SK-N-SH treated with all-trans-retinoic acid at 6 μM for 48 hours (cell line): ENCODE measurements around the gene C1GALT1C1L.

Experiments used
- ATAC-seq: fragments of 200-7000 bp; cut with Tn5 transposase; 3 replicates; pipeline ENCODE4 v1.9.1; 2020; ENCODE audit warnings: mild to moderate bottlenecking, moderate library complexity
- ARNTL ChIP-seq: fragments of 450-650 bp; formaldehyde crosslinking; IDR thresholded peaks from 2 replicates; pipeline ENCODE4 v1.5.0; 2020; ENCODE audit warnings: low read depth, mild to moderate bottlenecking, moderate library complexity, borderline replicate concordance
- BACH2 ChIP-seq: fragments of 250-450 bp; sonication (Bioruptor Pico); IDR thresholded peaks from 2 replicates; pipeline ENCODE4 v1.9.0; 2021; ENCODE audit warnings: mild to moderate bottlenecking, borderline replicate concordance
- CREB5 ChIP-seq: fragments of 250-450 bp; sonication (Bioruptor Pico); IDR thresholded peaks from 2 replicates; pipeline ENCODE4 v1.5.1; 2020; ENCODE audit warnings: low read depth, mild to moderate bottlenecking, moderate library complexity
- CSDC2 ChIP-seq: fragments of 250-450 bp; sonication (Bioruptor Pico); IDR thresholded peaks from 2 replicates; pipeline ENCODE4 v1.5.0; 2020; ENCODE audit warnings: mild to moderate bottlenecking, moderate library complexity
- ESRRG ChIP-seq: fragments of 250-450 bp; sonication (Bioruptor Pico); IDR thresholded peaks from 2 replicates; pipeline ENCODE4 v1.6.1; 2021; ENCODE audit warnings: mild to moderate bottlenecking
- GLIS3 ChIP-seq: fragments of 250-450 bp; sonication (Bioruptor Pico); IDR thresholded peaks from 2 replicates; pipeline ENCODE4 v1.5.0; 2020; ENCODE audit warnings: mild to moderate bottlenecking, moderate library complexity
- ISL1 ChIP-seq: fragments of 250-450 bp; sonication (Bioruptor Pico); IDR thresholded peaks from 2 replicates; pipeline ENCODE4 v2.1.2; 2022; ENCODE audit warnings: mild to moderate bottlenecking, moderate library complexity
- PPARA ChIP-seq: fragments of 250-450 bp; sonication (Bioruptor Pico); IDR thresholded peaks from 2 replicates; pipeline ENCODE4 v1.5.0; 2020; ENCODE audit warnings: mild to moderate bottlenecking, borderline replicate concordance
- TCF4 ChIP-seq: fragments of 250-450 bp; sonication (Bioruptor Pico); IDR thresholded peaks from 2 replicates; pipeline ENCODE4 v1.8.0; 2021; ENCODE audit warnings: mild to moderate bottlenecking, moderate library complexity, borderline replicate concordance
- TOX ChIP-seq: fragments of 250-450 bp; sonication (Bioruptor Pico); IDR thresholded peaks from 2 replicates; pipeline ENCODE4 v1.8.0; 2021; ENCODE audit warnings: mild to moderate bottlenecking, moderate library complexity, borderline replicate concordance
- ZFP3 ChIP-seq: fragments of 250-450 bp; sonication (Bioruptor Pico); IDR thresholded peaks from 2 replicates; pipeline ENCODE4 v1.5.0; 2020; ENCODE audit warnings: mild to moderate bottlenecking, moderate library complexity
- ZNF565 ChIP-seq: fragments of 450-650 bp; formaldehyde crosslinking; conservative IDR thresholded peaks from 2 replicates; pipeline ENCODE4 v1.5.0; 2020; ENCODE audit warnings: low read depth, mild to moderate bottlenecking, moderate library complexity
- ZNF70 ChIP-seq: fragments of 450-650 bp; formaldehyde crosslinking; IDR thresholded peaks from 2 replicates; pipeline ENCODE4 v1.5.0; 2020; ENCODE audit warnings: mild to moderate bottlenecking, moderate library complexity
- TF ChIP-seq, protein P1 (sequence below): fragments of 250-450 bp; sonication (Bioruptor Pico); IDR thresholded peaks from 2 replicates; pipeline ENCODE4 v1.8.0; 2020; ENCODE audit warnings: mild to moderate bottlenecking, moderate library complexity, borderline replicate concordance
- TF ChIP-seq, protein P2 (sequence below): fragments of 250-450 bp; sonication (Bioruptor Pico); IDR thresholded peaks from 2 replicates; pipeline ENCODE4 v1.8.0; 2021; ENCODE audit warnings: low read depth, mild to moderate bottlenecking, moderate library complexity, borderline replicate concordance
- TF ChIP-seq, protein P3 (sequence below): fragments of 250-450 bp; sonication (Bioruptor Pico); IDR thresholded peaks from 2 replicates; pipeline ENCODE4 v1.5.1; 2021; ENCODE audit warnings: mild to moderate bottlenecking, moderate library complexity
- TF ChIP-seq, protein P4 (sequence below): fragments of 250-450 bp; sonication (Bioruptor Pico); IDR thresholded peaks from 2 replicates; pipeline ENCODE4 v1.5.0; 2020; ENCODE audit warnings: mild to moderate bottlenecking, moderate library complexity

Gene C1GALT1C1L

GRCh38 chr2:43718530-43719124 lies 42.4 kb upstream of the C1GALT1C1L start:
- no peak for ATAC-seq
- TF ChIP-seq CREB5 (no peak), BACH2 (CRISPR knock-in tag) (no peak), CSDC2 (CRISPR knock-in tag) (no peak), TOX (CRISPR knock-in tag) (no peak), ESRRG (CRISPR knock-in tag) (no peak), ZNF70 (CRISPR knock-in tag) (no peak), ZNF565 (CRISPR knock-in tag) (no peak), ARNTL (CRISPR knock-in tag) (no peak), ZFP3 (CRISPR knock-in tag) (no peak)
- TF ChIP-seq, protein P1, sequence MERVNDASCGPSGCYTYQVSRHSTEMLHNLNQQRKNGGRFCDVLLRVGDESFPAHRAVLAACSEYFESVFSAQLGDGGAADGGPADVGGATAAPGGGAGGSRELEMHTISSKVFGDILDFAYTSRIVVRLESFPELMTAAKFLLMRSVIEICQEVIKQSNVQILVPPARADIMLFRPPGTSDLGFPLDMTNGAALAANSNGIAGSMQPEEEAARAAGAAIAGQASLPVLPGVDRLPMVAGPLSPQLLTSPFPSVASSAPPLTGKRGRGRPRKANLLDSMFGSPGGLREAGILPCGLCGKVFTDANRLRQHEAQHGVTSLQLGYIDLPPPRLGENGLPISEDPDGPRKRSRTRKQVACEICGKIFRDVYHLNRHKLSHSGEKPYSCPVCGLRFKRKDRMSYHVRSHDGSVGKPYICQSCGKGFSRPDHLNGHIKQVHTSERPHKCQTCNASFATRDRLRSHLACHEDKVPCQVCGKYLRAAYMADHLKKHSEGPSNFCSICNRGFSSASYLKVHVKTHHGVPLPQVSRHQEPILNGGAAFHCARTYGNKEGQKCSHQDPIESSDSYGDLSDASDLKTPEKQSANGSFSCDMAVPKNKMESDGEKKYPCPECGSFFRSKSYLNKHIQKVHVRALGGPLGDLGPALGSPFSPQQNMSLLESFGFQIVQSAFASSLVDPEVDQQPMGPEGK (CRISPR knock-in tag): no peak
- TF ChIP-seq, protein P2, sequence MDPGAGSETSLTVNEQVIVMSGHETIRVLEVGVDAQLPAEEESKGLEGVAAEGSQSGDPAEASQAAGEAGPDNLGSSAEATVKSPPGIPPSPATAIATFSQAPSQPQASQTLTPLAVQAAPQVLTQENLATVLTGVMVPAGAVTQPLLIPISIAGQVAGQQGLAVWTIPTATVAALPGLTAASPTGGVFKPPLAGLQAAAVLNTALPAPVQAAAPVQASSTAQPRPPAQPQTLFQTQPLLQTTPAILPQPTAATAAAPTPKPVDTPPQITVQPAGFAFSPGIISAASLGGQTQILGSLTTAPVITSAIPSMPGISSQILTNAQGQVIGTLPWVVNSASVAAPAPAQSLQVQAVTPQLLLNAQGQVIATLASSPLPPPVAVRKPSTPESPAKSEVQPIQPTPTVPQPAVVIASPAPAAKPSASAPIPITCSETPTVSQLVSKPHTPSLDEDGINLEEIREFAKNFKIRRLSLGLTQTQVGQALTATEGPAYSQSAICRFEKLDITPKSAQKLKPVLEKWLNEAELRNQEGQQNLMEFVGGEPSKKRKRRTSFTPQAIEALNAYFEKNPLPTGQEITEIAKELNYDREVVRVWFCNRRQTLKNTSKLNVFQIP: no peak

- ATAC-seq: no peak
- TF ChIP-seq PPARA (CRISPR knock-in tag) (no peak), CSDC2 (CRISPR knock-in tag) (no peak), TCF4 (no peak), ZNF70 (CRISPR knock-in tag) (no peak), ZFP3 (CRISPR knock-in tag) (no peak), ESRRG (CRISPR knock-in tag) (no peak), BACH2 (CRISPR knock-in tag) (no peak), GLIS3 (CRISPR knock-in tag) (no peak), CREB5 (no peak), TOX (CRISPR knock-in tag) (no peak), ARNTL (CRISPR knock-in tag) (no peak), ISL1 (no peak)
- TF ChIP-seq, protein P1 (CRISPR knock-in tag): no peak
- TF ChIP-seq, protein P3, sequence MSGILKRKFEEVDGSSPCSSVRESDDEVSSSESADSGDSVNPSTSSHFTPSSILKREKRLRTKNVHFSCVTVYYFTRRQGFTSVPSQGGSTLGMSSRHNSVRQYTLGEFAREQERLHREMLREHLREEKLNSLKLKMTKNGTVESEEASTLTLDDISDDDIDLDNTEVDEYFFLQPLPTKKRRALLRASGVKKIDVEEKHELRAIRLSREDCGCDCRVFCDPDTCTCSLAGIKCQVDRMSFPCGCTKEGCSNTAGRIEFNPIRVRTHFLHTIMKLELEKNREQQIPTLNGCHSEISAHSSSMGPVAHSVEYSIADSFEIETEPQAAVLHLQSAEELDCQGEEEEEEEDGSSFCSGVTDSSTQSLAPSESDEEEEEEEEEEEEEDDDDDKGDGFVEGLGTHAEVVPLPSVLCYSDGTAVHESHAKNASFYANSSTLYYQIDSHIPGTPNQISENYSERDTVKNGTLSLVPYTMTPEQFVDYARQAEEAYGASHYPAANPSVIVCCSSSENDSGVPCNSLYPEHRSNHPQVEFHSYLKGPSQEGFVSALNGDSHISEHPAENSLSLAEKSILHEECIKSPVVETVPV: no peak
Measured at GRCh38 chr2:43717322-43717721, 41.1 kb upstream of the C1GALT1C1L start.

DNA sequence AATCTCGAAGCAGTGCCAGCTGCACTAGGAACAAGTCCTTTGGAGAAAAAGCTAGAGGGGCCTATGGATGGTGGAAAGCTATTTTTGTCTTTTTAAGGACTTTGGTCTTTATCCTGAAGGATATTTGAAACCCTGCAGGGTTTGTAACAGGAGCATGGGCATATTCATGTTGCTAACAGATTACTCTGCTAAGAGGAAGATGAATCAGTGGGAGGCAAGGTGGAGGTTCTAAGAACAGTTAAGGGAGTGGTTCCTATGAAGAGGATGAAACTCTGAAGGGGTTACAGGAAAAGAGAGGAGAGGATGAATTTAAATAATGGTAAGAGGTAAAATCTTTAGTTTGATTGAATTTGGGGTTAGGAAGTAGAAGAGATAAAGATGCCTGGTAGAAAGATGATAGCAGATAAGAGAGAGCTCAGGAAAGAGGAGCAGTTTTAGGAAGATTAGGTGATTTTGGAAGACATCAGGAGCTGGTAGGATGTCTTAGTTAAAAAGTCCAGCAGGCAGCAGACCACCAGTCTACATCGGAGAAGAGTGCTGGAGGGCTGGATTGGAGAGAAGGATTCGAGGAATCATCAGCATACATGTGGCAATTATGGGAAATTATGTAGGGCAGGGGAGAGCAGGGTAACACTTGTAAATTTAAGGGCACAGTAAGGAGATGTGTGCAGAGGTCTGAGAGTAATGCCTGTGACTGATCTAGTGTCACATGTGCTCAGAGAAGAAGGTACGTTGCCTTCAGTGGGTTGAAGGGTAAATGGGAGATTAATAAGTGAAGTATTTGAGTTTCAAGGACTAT lies 39.3 kb upstream of the C1GALT1C1L start:
- ATAC-seq: no peak
- TF ChIP-seq, protein P2: no peak
- TF ChIP-seq, protein P3: no peak
- TF ChIP-seq ESRRG (CRISPR knock-in tag) (no peak), TCF4 (no peak), ISL1 (no peak)
- TF ChIP-seq, protein P4, sequence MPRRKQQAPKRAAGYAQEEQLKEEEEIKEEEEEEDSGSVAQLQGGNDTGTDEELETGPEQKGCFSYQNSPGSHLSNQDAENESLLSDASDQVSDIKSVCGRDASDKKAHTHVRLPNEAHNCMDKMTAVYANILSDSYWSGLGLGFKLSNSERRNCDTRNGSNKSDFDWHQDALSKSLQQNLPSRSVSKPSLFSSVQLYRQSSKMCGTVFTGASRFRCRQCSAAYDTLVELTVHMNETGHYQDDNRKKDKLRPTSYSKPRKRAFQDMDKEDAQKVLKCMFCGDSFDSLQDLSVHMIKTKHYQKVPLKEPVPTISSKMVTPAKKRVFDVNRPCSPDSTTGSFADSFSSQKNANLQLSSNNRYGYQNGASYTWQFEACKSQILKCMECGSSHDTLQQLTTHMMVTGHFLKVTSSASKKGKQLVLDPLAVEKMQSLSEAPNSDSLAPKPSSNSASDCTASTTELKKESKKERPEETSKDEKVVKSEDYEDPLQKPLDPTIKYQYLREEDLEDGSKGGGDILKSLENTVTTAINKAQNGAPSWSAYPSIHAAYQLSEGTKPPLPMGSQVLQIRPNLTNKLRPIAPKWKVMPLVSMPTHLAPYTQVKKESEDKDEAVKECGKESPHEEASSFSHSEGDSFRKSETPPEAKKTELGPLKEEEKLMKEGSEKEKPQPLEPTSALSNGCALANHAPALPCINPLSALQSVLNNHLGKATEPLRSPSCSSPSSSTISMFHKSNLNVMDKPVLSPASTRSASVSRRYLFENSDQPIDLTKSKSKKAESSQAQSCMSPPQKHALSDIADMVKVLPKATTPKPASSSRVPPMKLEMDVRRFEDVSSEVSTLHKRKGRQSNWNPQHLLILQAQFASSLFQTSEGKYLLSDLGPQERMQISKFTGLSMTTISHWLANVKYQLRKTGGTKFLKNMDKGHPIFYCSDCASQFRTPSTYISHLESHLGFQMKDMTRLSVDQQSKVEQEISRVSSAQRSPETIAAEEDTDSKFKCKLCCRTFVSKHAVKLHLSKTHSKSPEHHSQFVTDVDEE (CRISPR knock-in tag): no peak
